CD8-positive, alpha-beta memory T cell (primary cell): Measurements from ENCODE around the gene CUX1. TPM values are rescaled to one million over a fixed set of nuclear protein-coding genes. Genes with fewer than 3 reads are reported as not detected.

Source experiments
- CTCF ChIA-PET: fragments of 350-600 bp; sonication (Branson Sonifier 250); formaldehyde crosslinking; loops from one replicate; lab custom pipeline; 2021; ENCODE audit warnings: antibody characterized with exemption; lab: Charles Lee
- POLR2A ChIA-PET: fragments of 350-600 bp; sonication (Branson Sonifier 250); formaldehyde crosslinking; loops from one replicate; lab custom pipeline; 2021; ENCODE audit warnings: antibody characterized with exemption; lab: Charles Lee
- DNase-seq, 5 donors: peaks; one replicate each; pipeline versions ENCODE4 v3.0.0 to v3.0.0-alpha.2; 2020 to 2022; ENCODE audit warnings: mixed read lengths in 1 of 5
- H3K27ac ChIP-seq: one replicate; pipeline ENCODE4 v1.7.0; 2013; ENCODE audit warnings: low read depth, mild to moderate bottlenecking, low read length, moderate library complexity
- H3K27me3 ChIP-seq: 2 replicates; pipeline ENCODE4 v1.7.0; 2013; ENCODE audit warnings: low read length, mild to moderate bottlenecking; ENCODE audit not compliant: insufficient read depth, poor library complexity, severe bottlenecking
- H3K36me3 ChIP-seq: 2 replicates; pipeline ENCODE4 v1.7.0; 2013; ENCODE audit warnings: mild to moderate bottlenecking, low read length, moderate library complexity; ENCODE audit not compliant: insufficient read depth
- H3K4me1 ChIP-seq: 2 replicates; pipeline ENCODE4 v1.7.0; 2013; ENCODE audit warnings: mild to moderate bottlenecking, low read length, moderate library complexity; ENCODE audit not compliant: insufficient read depth
- H3K4me3 ChIP-seq: 2 replicates; pipeline ENCODE4 v1.7.0; 2013; ENCODE audit warnings: mild to moderate bottlenecking, low read length
- H3K9me3 ChIP-seq: 2 replicates; pipeline ENCODE4 v1.7.0; 2013; ENCODE audit warnings: mild to moderate bottlenecking, low read length
- H3K27ac Mint-ChIP-seq, 8 donors: one replicate each; pipeline ENCODE4 v1.8.0; 2020 to 2021; ENCODE audit warnings: mixed read lengths in 8 of 8, mild to moderate bottlenecking in 6 of 8, inconsistent platforms in 3 of 8, moderate library complexity in 3 of 8
- H3K27me3 Mint-ChIP-seq, 2 donors: one replicate each; pipeline ENCODE4 v1.8.0; 2020 to 2021; ENCODE audit warnings: mixed read lengths in 2 of 2, mild to moderate bottlenecking in 1 of 2, moderate library complexity in 1 of 2
- H3K36me3 Mint-ChIP-seq, 3 donors: one replicate each; pipeline ENCODE4 v1.8.0; 2020 to 2021; ENCODE audit warnings: mixed read lengths in 3 of 3, inconsistent platforms in 1 of 3, mild to moderate bottlenecking in 1 of 3
- H3K4me1 Mint-ChIP-seq, 3 donors: one replicate each; pipeline ENCODE4 v1.8.0; 2020 to 2021; ENCODE audit warnings: mixed read lengths in 3 of 3, inconsistent platforms in 1 of 3, mild to moderate bottlenecking in 1 of 3
- H3K4me3 Mint-ChIP-seq, 7 donors: one replicate each; pipeline ENCODE4 v1.8.0; 2020 to 2021; ENCODE audit warnings: mixed read lengths in 7 of 7, mild to moderate bottlenecking in 6 of 7, moderate library complexity in 4 of 7, inconsistent platforms in 2 of 7
- H3K9me3 Mint-ChIP-seq, 5 donors: one replicate each; pipeline ENCODE4 v1.8.0; 2020 to 2022; ENCODE audit warnings: mixed read lengths in 5 of 5, mild to moderate bottlenecking in 3 of 5, moderate library complexity in 2 of 5, inconsistent platforms in 1 of 5
- polyA plus RNA-seq: library from polyadenylated mRNA; unstranded; fragments of 300-500 nt; fragmentation: Illumina TruSeq; gene quantifications from one replicate; pipeline ENCODE4 v1.2.3, GENCODE V29; 2021
- total RNA-seq, 2 experiments: library from RNA; stranded (reverse); gene quantifications; one replicate each; pipeline ENCODE4 v1.2.3, GENCODE V29; 2021

CUX1 gene
- total and polyA plus RNA-seq, 3 experiments from 2014 or later: 23.2 to 26.4 (median 23.6) TPM

GRCh38 chr7:102201576-102201975 lies 384.1 kb downstream of the CUX1 start:
- H3K4me1 Mint-ChIP-seq: peaks cover 0 to 1% (median 0%) of the 10 kb centered on the region in 3 donors
- H3K4me1 ChIP-seq: no peaks in the 10 kb centered on the region
- H3K27me3 ChIP-seq: no peaks in the 10 kb centered on the region
- H3K27ac ChIP-seq: no peak overlapping the region
- no peaks in the 10 kb centered on the region for H3K9me3 ChIP-seq
- no peak overlapping the region for H3K27ac Mint-ChIP-seq
- no peaks in the 10 kb centered on the region for H3K9me3 Mint-ChIP-seq
- H3K4me3 ChIP-seq: no peak overlapping the region
- DNase-seq: no peak
- no peak overlapping the region for H3K4me3 Mint-ChIP-seq
- H3K27me3 Mint-ChIP-seq: no peaks in the 10 kb centered on the region
- ChIA-PET POLR2A (no interaction called here), CTCF (no interaction called here)
- H3K36me3 Mint-ChIP-seq: peaks cover 12 to 90% (median 21%) of the 10 kb centered on the region in 3 donors
- no peaks in the 10 kb centered on the region for H3K36me3 ChIP-seq

- ChIA-PET CTCF (no interaction called here), POLR2A (no interaction called here)
- Mint-ChIP-seq H3K4me3 (no peak overlapping the region), H3K36me3 (peaks cover 8 to 86% (median 22%) of the 10 kb centered on the region in 3 donors), H3K9me3 (no peaks in the 10 kb centered on the region), H3K27me3 (no peaks in the 10 kb centered on the region), H3K27ac (no peak overlapping the region), H3K4me1 (peaks cover 0 to 1% (median 0%) of the 10 kb centered on the region in 3 donors)
- no peaks in the 10 kb centered on the region for H3K9me3 ChIP-seq
- no peak overlapping the region for H3K27ac ChIP-seq
- H3K27me3 ChIP-seq: no peaks in the 10 kb centered on the region
- DNase-seq: no peak
- no peak overlapping the region for H3K4me3 ChIP-seq
- no peaks in the 10 kb centered on the region for H3K36me3 ChIP-seq
- H3K4me1 ChIP-seq: no peaks in the 10 kb centered on the region
Measured at GRCh38 chr7:102202556-102202955, 385.1 kb downstream of the CUX1 start.

- ChIA-PET CTCF (no interaction called here), POLR2A (no interaction called here)
- H3K4me1 ChIP-seq: no peaks in the 10 kb centered on the region
- Mint-ChIP-seq H3K27ac (peak overlapping the region in 1 of 8 donors; percentile 57), H3K4me3 (no peak overlapping the region), H3K36me3 (peaks cover 4 to 83% (median 20%) of the 10 kb centered on the region in 3 donors), H3K9me3 (no peaks in the 10 kb centered on the region), H3K27me3 (no peaks in the 10 kb centered on the region), H3K4me1 (peaks cover 0 to 1% (median 0%) of the 10 kb centered on the region in 3 donors)
- no peaks in the 10 kb centered on the region for H3K27me3 ChIP-seq
- H3K9me3 ChIP-seq: no peaks in the 10 kb centered on the region
- H3K4me3 ChIP-seq: no peak overlapping the region
- no peak overlapping the region for H3K27ac ChIP-seq
- no peaks in the 10 kb centered on the region for H3K36me3 ChIP-seq
- no peak for DNase-seq
Measured at GRCh38 chr7:102203218-102203617, 385.8 kb downstream of the CUX1 start.

GRCh38 chr7:102204212-102204611 lies 386.8 kb downstream of the CUX1 start:
- CTCF ChIA-PET: no interaction called here
- Mint-ChIP-seq H3K9me3 (no peaks in the 10 kb centered on the region), H3K4me3 (no peak overlapping the region), H3K4me1 (peaks cover 0 to 1% (median 0%) of the 10 kb centered on the region in 3 donors), H3K27ac (no peak overlapping the region), H3K27me3 (no peaks in the 10 kb centered on the region), H3K36me3 (peaks cover 4 to 83% (median 22%) of the 10 kb centered on the region in 3 donors)
- Histone ChIP-seq H3K4me3 (no peak overlapping the region), H3K27ac (no peak overlapping the region), H3K9me3 (no peaks in the 10 kb centered on the region), H3K36me3 (no peaks in the 10 kb centered on the region), H3K27me3 (no peaks in the 10 kb centered on the region), H3K4me1 (no peaks in the 10 kb centered on the region)
- no peak for DNase-seq
- POLR2A ChIA-PET: no interaction called here

DNA sequence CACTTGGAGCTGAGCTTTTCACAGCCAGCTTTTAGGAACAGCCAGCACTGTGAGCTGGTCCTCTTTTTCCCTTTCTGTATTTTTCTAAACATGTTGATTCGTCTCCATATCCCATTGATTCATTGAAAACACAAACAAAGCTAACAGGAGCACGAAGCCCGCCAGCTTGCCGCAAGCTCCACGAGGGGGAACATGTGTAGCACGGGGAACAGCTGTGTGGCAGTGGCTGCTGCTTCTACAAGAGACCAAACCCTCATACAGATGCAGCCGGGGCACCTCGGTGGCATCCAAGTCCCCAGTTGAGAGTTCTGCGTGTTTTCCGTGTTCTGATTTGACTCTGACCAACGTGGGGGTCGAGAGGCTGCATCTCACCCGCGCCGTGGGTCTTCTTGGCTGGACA lies 388.5 kb downstream of the CUX1 start:
- H3K27ac ChIP-seq: no peak overlapping the region
- ChIA-PET CTCF (no interaction called here), POLR2A (no interaction called here)
- H3K36me3 ChIP-seq: no peaks in the 10 kb centered on the region
- Mint-ChIP-seq H3K4me1 (no peaks in the 10 kb centered on the region), H3K36me3 (peaks cover 4 to 74% (median 14%) of the 10 kb centered on the region in 3 donors), H3K27me3 (no peaks in the 10 kb centered on the region), H3K9me3 (no peaks in the 10 kb centered on the region), H3K4me3 (no peak overlapping the region), H3K27ac (peak overlapping the region in 1 of 8 donors; percentile 43)
- no peaks in the 10 kb centered on the region for H3K4me1 ChIP-seq
- no peaks in the 10 kb centered on the region for H3K27me3 ChIP-seq
- H3K9me3 ChIP-seq: no peaks in the 10 kb centered on the region
- no peak overlapping the region for H3K4me3 ChIP-seq
- no peak for DNase-seq

DNA sequence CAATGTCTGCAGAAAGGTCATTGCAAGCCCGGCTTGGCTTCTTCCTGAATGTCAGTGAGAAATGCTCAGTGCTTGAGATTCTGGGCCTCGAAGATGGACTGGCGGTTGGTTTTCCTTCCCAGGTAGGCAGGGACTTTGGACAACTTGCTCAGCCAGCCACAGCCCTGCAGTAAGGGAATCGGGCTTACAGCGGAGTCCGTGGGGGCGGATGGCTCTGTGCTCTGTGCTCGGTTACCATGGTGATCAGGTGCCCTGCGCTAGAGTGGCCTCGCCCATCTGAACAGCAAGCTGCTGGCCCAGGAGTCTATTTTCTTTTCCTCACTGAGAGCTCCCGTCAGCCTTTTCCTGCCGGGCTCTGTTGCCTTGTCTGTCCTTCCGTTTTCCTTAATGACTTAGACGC lies 391.4 kb downstream of the CUX1 start:
- H3K4me3 ChIP-seq: no peak overlapping the region
- no peaks in the 10 kb centered on the region for H3K4me1 ChIP-seq
- Mint-ChIP-seq H3K4me1 (no peaks in the 10 kb centered on the region), H3K9me3 (no peaks in the 10 kb centered on the region), H3K27me3 (peaks cover 0 to 2% of the 10 kb centered on the region in 2 donors), H3K4me3 (no peak overlapping the region), H3K36me3 (peaks cover 4 to 59% (median 18%) of the 10 kb centered on the region in 3 donors), H3K27ac (no peak overlapping the region)
- POLR2A ChIA-PET: no interaction called here
- no peaks in the 10 kb centered on the region for H3K9me3 ChIP-seq
- H3K36me3 ChIP-seq: no peaks in the 10 kb centered on the region
- no peak overlapping the region for H3K27ac ChIP-seq
- CTCF ChIA-PET: no interaction called here
- DNase-seq: no peak
- H3K27me3 ChIP-seq: no peaks in the 10 kb centered on the region

DNA sequence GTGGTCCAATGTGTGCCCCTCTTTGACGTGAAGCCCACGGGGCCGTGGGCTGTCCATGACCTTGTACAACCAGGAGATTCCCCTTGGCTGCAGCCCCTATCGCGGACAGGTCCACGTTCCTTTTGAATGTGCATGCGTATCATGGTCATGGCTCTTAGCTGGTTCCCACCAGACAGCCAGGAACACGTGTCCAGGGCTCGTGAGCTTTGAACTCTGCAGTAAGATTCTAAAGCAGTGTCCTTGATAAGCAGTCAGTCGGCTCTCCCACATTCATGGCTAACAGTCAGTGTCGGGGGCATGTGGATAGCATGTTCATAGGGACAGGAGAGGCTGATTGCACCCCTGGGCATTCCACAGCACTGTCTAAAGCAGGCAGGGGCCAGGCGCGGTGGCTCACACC lies 393.4 kb downstream of the CUX1 start:
- Histone ChIP-seq H3K4me1 (no peaks in the 10 kb centered on the region), H3K27me3 (no peaks in the 10 kb centered on the region), H3K9me3 (no peaks in the 10 kb centered on the region), H3K4me3 (no peak overlapping the region), H3K27ac (no peak overlapping the region), H3K36me3 (no peaks in the 10 kb centered on the region)
- Mint-ChIP-seq H3K36me3 (peaks cover 3 to 48% (median 22%) of the 10 kb centered on the region in 3 donors), H3K4me3 (no peak overlapping the region), H3K27me3 (peaks cover 0 to 2% of the 10 kb centered on the region in 2 donors), H3K27ac (no peak overlapping the region), H3K4me1 (no peaks in the 10 kb centered on the region), H3K9me3 (no peaks in the 10 kb centered on the region)
- POLR2A ChIA-PET: no interaction called here
- CTCF ChIA-PET: no interaction called here
- DNase-seq: no peak

DNA sequence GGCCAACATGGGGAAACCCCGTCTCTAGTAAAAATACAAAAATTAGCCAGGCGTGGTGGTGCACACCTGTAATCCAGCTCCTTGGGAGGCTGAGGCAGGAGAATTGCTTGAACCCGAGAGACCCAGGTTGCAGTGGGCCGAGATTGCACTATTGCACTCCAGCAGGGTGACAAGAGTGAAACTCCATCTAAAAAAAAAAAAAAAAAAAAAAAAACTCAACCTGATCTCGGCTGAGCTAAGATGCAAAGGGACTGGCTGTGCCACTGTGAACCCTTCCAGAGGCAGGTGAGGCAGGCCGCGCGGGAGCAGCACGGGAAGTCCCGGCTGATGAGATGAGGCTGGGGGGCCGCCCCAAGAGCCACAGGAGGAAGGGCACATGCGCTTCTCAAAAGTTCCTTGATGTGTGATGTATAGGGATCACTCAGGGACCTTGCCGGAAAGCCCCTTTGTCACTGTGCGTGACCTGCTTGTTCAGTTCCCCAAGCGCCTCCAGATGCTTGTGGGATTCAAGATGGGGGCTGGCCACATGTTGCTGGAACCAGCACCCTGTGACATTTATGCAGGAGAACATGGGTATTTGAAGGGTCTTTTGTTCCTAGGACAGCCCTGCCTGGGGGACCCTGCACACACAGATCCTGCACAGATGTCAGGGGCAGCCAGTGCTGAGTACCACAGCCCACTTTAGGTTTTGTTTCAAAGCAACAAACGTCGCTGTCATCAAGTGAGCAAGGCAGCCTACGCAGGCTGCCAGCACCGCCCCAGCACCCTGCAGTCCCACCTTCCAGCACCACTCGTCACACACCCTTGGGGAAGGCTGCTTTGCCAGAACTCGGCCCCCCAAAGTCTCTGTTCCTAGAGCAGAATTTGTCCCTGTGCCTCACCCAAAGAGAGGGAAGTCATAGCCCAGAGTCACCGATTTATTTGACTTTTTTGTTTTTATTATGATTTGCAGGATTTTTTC lies 394.4 kb downstream of the CUX1 start:
- Mint-ChIP-seq H3K4me3 (no peak overlapping the region), H3K36me3 (peaks cover 0 to 41% (median 18%) of the 10 kb centered on the region in 3 donors), H3K27ac (peak overlapping the region in 1 of 8 donors; percentile 38), H3K9me3 (peaks cover 0 to 1% (median 0%) of the 10 kb centered on the region in 5 donors), H3K27me3 (peaks cover 0 to 2% of the 10 kb centered on the region in 2 donors), H3K4me1 (no peaks in the 10 kb centered on the region)
- CTCF ChIA-PET: no interaction called here
- Histone ChIP-seq H3K36me3 (no peaks in the 10 kb centered on the region), H3K27ac (no peak overlapping the region), H3K27me3 (no peaks in the 10 kb centered on the region), H3K4me1 (no peaks in the 10 kb centered on the region), H3K9me3 (no peaks in the 10 kb centered on the region), H3K4me3 (no peak overlapping the region)
- DNase-seq: no peak
- POLR2A ChIA-PET: no interaction called here
